Mucosa of descending colon (tissue), 3 donors: ENCODE results near the gene HSPA12B. TPM values are rescaled to one million over a fixed set of nuclear protein-coding genes. Genes with fewer than 3 reads are reported as not detected.

ENCODE experiments used
- ATAC-seq: fragments of 200-7000 bp; cut with Tn5 transposase; one replicate; pipeline ENCODE4 v1.9.1; 2020; ENCODE audit warnings: mild to moderate bottlenecking, moderate library complexity
- DNase-seq, 3 donors: peaks; one replicate each; pipeline ENCODE4 v3.0.0-alpha.2; 2020
- H3K36me3 ChIP-seq: fragments of 200-600 bp; one replicate; pipeline ENCODE4 v1.8.0; 2021; ENCODE audit warnings: low read depth, mild to moderate bottlenecking
- H3K4me1 ChIP-seq: fragments of 200-600 bp; one replicate; pipeline ENCODE4 v1.8.0; 2021; ENCODE audit warnings: low read depth, mild to moderate bottlenecking
- H3K4me3 ChIP-seq: fragments of 200-600 bp; one replicate; pipeline ENCODE4 v1.8.0; 2021; ENCODE audit warnings: mild to moderate bottlenecking
- H3K9me3 ChIP-seq: fragments of 200-600 bp; one replicate; pipeline ENCODE4 v1.8.0; 2021; ENCODE audit warnings: mild to moderate bottlenecking
- intact Hi-C, 2 donors: fragments of 100-400 bp; cut with DNase I in 1 of 2; cut with micrococcal nuclease in 1 of 2; formaldehyde crosslinking; loops; one replicate each; pipeline versions ENCODE4 v1.11.0 to v1.11.1; 2022; cut with DNase I, micrococcal nuclease
- total RNA-seq, 3 donors: library from RNA; stranded (reverse); fragmentation: NEBNext Ultra II Directional in 2 of 3; extraction: Animal tissue kit (Norgen Biotek cat#: 25700) in 2 of 3; gene quantifications; one replicate each; pipeline versions ENCODE4 v1.2.1 to v1.2.4, GENCODE V29; 2021 to 2023
- TF ChIP-seq, protein P1 (sequence below): fragments of 200-600 bp; IDR thresholded peaks from one replicate; pipeline ENCODE4 v1.8.0; 2022; ENCODE audit warnings: antibody characterized with exemption, mild to moderate bottlenecking
- donor health status: DM: no; HTN: no; CAD: no; lungs with moderate emphysema.
- donor health status: DM: no; HTN: no; CAD: no.
- donor health status: DM: no; HTN: yes; CAD: no.

HSPA12B gene
- total RNA-seq, 3 donors from 2014 or later = 1.2 to 5.9 (median 3.4) TPM

DNA sequence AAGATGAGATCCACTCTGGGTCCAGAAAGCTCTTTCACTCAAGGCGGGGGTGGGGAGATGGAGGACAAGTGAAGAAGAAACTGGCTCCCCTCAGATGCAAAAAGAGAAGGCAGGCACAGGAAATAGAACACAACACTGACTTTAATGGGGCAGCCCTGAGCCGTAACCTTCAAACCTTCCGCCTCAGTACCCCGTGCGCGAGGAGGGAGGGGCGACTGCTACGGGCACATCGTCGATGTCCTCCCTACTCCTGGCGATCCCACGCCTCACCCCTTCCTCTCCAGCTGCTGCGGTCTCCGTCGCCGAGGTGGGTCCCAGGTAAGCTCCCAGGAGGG lies 44.9 kb downstream of the HSPA12B start:
- Histone ChIP-seq H3K4me1 (peaks cover 27% of the 10 kb centered on the region), H3K9me3 (no peaks in the 10 kb centered on the region), H3K36me3 (no peaks in the 10 kb centered on the region), H3K4me3 (no peak overlapping the region)
- TF ChIP-seq, protein P1, sequence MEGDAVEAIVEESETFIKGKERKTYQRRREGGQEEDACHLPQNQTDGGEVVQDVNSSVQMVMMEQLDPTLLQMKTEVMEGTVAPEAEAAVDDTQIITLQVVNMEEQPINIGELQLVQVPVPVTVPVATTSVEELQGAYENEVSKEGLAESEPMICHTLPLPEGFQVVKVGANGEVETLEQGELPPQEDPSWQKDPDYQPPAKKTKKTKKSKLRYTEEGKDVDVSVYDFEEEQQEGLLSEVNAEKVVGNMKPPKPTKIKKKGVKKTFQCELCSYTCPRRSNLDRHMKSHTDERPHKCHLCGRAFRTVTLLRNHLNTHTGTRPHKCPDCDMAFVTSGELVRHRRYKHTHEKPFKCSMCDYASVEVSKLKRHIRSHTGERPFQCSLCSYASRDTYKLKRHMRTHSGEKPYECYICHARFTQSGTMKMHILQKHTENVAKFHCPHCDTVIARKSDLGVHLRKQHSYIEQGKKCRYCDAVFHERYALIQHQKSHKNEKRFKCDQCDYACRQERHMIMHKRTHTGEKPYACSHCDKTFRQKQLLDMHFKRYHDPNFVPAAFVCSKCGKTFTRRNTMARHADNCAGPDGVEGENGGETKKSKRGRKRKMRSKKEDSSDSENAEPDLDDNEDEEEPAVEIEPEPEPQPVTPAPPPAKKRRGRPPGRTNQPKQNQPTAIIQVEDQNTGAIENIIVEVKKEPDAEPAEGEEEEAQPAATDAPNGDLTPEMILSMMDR = no peak
- DNase-seq (no peak), ATAC-seq (peak; percentile 8)
- intact Hi-C loops = no loop called here

DNA sequence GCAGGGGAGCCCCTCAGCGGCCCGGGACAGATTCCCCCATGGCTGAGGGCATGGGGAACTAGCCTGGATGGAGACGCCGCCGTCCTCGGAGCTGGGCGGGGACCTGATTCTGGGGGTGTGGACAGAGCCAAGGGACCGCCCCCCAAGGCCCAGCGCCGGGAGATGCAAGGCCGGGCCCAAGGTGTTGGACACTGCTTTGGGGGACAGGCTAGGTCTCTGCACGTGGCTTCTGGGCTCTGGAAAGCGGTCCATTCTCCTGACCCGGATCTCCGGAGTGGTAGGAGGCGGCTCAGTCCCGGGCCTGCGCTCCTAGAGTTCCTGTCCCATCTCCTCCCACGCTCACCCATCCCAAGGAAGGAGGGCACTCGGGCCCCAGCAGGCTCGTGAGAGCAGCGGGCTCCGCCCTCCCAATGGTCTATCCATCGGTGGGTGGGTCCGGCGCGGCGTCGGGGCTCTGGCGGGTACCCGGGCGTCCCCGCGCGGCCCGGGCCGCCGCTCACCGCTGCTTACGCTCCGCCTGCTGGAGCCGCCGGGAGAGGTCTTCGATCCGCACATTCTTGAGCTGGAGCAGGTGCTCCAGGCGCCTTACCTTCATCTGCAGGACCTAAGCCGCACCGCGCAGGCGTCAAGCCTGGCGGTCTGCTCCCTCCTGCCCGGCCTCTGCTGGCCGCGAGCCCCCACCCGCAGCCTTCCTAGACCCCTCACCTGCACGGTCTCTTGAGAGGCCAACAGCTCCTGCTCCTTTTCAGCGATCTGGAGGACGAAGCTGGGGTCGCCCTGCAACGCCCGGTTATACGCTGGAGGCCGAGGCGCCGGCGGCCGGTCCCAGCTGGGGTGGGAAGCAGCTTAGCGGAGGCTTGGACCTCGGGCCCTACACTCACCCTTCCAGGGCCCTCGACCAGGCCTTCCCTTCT lies 45.5 kb downstream of the HSPA12B start:
- Histone ChIP-seq H3K9me3 (no peaks in the 10 kb centered on the region), H3K4me1 (peaks cover 27% of the 10 kb centered on the region), H3K36me3 (no peaks in the 10 kb centered on the region), H3K4me3 (no peak overlapping the region)
- TF ChIP-seq, protein P1 = no peak
- DNase-seq (peak; percentile 61 to 81 (median 77)), ATAC-seq (peak; percentile 72)
- intact Hi-C loops = no loop called here

DNA sequence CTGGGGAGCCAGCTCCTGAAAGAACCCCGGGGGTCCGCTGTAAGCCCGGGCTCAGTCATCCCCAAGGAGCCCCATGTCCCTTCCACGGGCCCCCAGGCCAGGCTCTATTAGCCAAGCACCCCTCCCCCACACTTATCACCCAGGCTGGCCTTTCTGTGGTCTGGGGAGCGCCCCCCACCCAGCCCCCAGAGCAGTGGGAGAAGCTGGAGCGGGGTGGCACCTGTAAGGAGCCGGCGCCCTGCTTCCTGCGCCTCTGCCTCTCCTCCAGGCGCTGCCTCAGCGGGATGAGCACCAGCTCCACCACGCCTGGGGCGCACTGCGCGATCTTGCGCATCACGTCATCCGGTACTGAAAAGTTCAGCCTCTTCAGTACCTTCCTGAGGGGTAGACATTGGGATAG lies 46.5 kb downstream of the HSPA12B start:
- peak in 1 of 3 donors; percentile 56 for DNase-seq
- TF ChIP-seq, protein P1 = no peak
- no peaks in the 10 kb centered on the region for H3K36me3 ChIP-seq
- no peak overlapping the region for H3K4me3 ChIP-seq
- no peaks in the 10 kb centered on the region for H3K9me3 ChIP-seq
- peaks cover 30% of the 10 kb centered on the region for H3K4me1 ChIP-seq
- intact Hi-C loops = no loop called here
- no peak for ATAC-seq

DNA sequence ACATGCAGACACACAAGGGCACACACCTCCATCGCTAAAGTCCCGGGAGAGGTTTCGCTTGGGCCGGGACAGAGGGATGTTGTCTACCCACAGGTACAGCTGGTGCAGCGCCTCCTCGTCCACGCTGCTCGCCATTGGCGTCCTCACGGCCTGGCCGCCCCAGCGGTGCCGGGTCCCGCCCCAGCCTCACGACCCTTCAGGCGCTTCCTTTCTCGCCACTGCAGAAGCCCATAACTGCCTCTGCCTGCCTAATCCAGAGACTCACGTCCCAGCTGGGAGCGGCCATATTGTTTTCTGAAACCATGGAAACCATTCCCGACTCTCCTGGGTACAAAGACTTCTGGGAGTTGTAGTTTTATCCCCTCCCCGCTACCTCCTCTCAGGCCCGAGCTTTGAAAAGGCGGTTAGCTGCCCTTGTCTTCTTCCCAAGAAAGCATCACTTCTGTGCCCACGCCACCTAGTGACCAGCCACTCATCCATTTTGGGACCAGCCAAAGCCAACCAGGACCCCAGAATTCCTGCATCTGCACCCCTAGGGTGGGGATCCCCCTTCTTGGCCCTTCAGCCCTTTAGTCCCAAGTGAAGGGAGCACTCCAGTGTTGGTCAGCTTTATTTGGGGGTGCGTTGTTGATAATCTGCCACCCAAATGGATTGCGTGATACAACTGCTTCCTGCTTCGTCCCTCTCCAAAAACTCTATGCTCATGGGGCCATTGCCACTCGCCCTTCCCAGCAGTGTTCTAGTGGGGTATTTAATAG lies 48.8 kb downstream of the HSPA12B start, which contains the start of gene SPEF1:
TSS of gene SPEF1 (minus strand) at position 296 of the 758 bp plus-strand sequence. CDS start at position 135, 161 bp downstream.
- Histone ChIP-seq H3K36me3 (no peaks in the 10 kb centered on the region), H3K4me1 (peaks cover 48% of the 10 kb centered on the region), H3K4me3 (no peak within 1 kb of the TSS), H3K9me3 (no peaks in the 10 kb centered on the region)
- ATAC-seq (peak; percentile 81), DNase-seq (peak; percentile 69 to 87 (median 71))
- TF ChIP-seq, protein P1 = no peak
- intact Hi-C loops = no loop called here

DNA sequence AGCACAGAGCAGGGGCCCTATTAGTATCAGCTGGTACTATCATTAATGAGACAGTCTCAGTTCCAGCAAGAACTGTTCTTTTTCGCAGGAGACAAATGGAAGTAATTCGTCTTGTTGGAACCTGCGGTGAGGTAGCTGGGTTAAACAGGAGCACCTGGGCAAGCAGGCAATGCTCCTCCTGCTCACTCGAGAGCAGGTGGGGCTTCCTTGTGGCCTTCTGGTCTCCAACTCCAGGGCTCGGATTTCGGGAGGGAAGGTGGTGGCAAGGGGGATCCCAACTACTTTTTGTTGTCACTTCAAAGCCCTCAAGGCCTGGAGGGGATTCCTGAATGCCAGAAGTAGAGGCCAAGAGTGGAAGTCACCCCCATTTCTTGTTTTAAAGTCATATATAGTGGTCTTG lies 50.1 kb downstream of the HSPA12B start:
- no peaks in the 10 kb centered on the region for H3K36me3 ChIP-seq
- intact Hi-C loops = no loop called here
- TF ChIP-seq, protein P1 = no peak
- ATAC-seq = no peak
- H3K9me3 ChIP-seq = no peaks in the 10 kb centered on the region
- no peak overlapping the region for H3K4me3 ChIP-seq
- H3K4me1 ChIP-seq = peaks cover 48% of the 10 kb centered on the region
- DNase-seq = no peak
